Smooth muscle cell (in vitro differentiated cells): Measurements from ENCODE around the gene MPPED1. TPM values are rescaled to one million over a fixed set of nuclear protein-coding genes. Genes with fewer than 3 reads are reported as not detected.

Experiments used
- DNase-seq: peaks from one replicate; lab custom pipeline; 2025; ENCODE audit not compliant: unreplicated experiment; lab: John Stamatoyannopoulos, UW
- H2AFZ ChIP-seq: fragments of 200-600 bp; sonication (generic); 2 replicates; pipeline ENCODE4 v1.6.0; 2016; ENCODE audit warnings: antibody characterized with exemption, low read depth, mild to moderate bottlenecking
- H3F3A ChIP-seq: fragments of 200-600 bp; sonication (generic); 2 replicates; pipeline ENCODE4 v1.6.0; 2017; ENCODE audit warnings: antibody characterized with exemption, low read depth
- H3K27ac ChIP-seq: fragments of 200-600 bp; sonication (generic); 2 replicates; pipeline ENCODE4 v1.5.1; 2016; ENCODE audit warnings: low read depth, mild to moderate bottlenecking
- H3K27me3 ChIP-seq: fragments of 200-600 bp; sonication (generic); 2 replicates; pipeline ENCODE4 v1.6.1; 2016; ENCODE audit warnings: low read depth, mild to moderate bottlenecking
- H3K36me3 ChIP-seq: fragments of 200-600 bp; sonication (generic); 2 replicates; pipeline ENCODE4 v1.5.1; 2016; ENCODE audit warnings: low read depth
- H3K4me1 ChIP-seq: fragments of 200-600 bp; sonication (generic); 2 replicates; pipeline ENCODE4 v1.5.1; 2016; ENCODE audit warnings: low read depth
- H3K4me2 ChIP-seq: fragments of 200-600 bp; sonication (generic); 2 replicates; pipeline ENCODE4 v1.6.0; 2016; ENCODE audit warnings: mild to moderate bottlenecking
- H3K4me3 ChIP-seq: fragments of 200-600 bp; sonication (generic); 2 replicates; pipeline ENCODE4 v1.5.1; 2016; ENCODE audit warnings: mild to moderate bottlenecking
- H3K79me2 ChIP-seq: fragments of 200-600 bp; sonication (generic); 2 replicates; pipeline ENCODE4 v1.6.0; 2016; ENCODE audit warnings: low read depth, mild to moderate bottlenecking
- H3K9ac ChIP-seq: fragments of 200-600 bp; sonication (generic); 2 replicates; pipeline ENCODE4 v1.6.0; 2016; ENCODE audit warnings: low read depth
- H3K9me3 ChIP-seq: fragments of 200-600 bp; sonication (generic); replicated peaks from 2 replicates; pipeline ENCODE4 v1.5.1; 2016; ENCODE audit warnings: low read depth
- H4K20me1 ChIP-seq: fragments of 200-600 bp; sonication (generic); 2 replicates; pipeline ENCODE4 v1.6.0; 2016; ENCODE audit warnings: low read depth
- CTCF ChIP-seq: fragments of 200-600 bp; sonication (generic); IDR thresholded peaks from 2 replicates; pipeline ENCODE4 v1.5.1; 2017; ENCODE audit warnings: borderline replicate concordance, mild to moderate bottlenecking, antibody characterized with exemption; ENCODE audit not compliant: insufficient read depth, poor library complexity, severe bottlenecking
- WGBS: methylation state at CpG from one replicate; pipeline ENCODE4 v1.1.7; 2016; ENCODE audit warnings: low lambda C conversion rate; 5-methylcytosine and 5-hydroxymethylcytosine counted together
- polyA plus RNA-seq: library from polyadenylated mRNA; unstranded; fragments of >200 nt; fragmentation: Nextera tagmentation; extraction: Ambion mirVana; gene quantifications from 2 replicates; pipeline ENCODE4 v1.2.1, GENCODE V29; 2016
- total RNA-seq: library from RNA; depleted of rRNA; stranded (reverse); fragments of >200 nt; gene quantifications from 2 replicates; pipeline ENCODE4 v1.2.3, GENCODE V29; 2014

The MPPED1 gene
- total and polyA plus RNA-seq, 2 experiments from 2014 or later, result not detected

GRCh38 chr22:43376765-43377547 is 34.9 kb upstream of the MPPED1 start:
- Histone ChIP-seq H4K20me1 (no peaks in the 10 kb centered on the region), H3K27me3 (no peaks in the 10 kb centered on the region), H3K36me3 (no peaks in the 10 kb centered on the region), H2AFZ (no peak overlapping the region), H3F3A (no peaks in the 10 kb centered on the region), H3K9ac (no peak overlapping the region), H3K79me2 (no peaks in the 10 kb centered on the region), H3K4me2 (no peak overlapping the region), H3K27ac (no peak overlapping the region), H3K4me1 (no peaks in the 10 kb centered on the region), H3K9me3 (no peaks in the 10 kb centered on the region), H3K4me3 (no peak overlapping the region)
- WGBS, result 86% methylated on average over 15 of the region's 15 CpGs
- TF ChIP-seq CTCF, result no peak
- DNase-seq, result no peak

- Histone ChIP-seq H3K9me3 (no peaks in the 10 kb centered on the region), H3K9ac (no peak overlapping the region), H3K4me3 (no peak overlapping the region), H3K4me2 (no peak overlapping the region), H3K79me2 (no peaks in the 10 kb centered on the region), H2AFZ (no peak overlapping the region), H3K36me3 (no peaks in the 10 kb centered on the region), H3F3A (no peaks in the 10 kb centered on the region), H3K27me3 (no peaks in the 10 kb centered on the region), H4K20me1 (no peaks in the 10 kb centered on the region), H3K4me1 (no peaks in the 10 kb centered on the region), H3K27ac (no peak overlapping the region)
- DNase-seq, result no peak
- 95% methylated on average over 10 of the region's 10 CpGs for WGBS
- no peak for TF ChIP-seq CTCF
Measured at GRCh38 chr22:43377548-43377895, 34.3 kb upstream of the MPPED1 start.

- no peak for DNase-seq
- Histone ChIP-seq H3K36me3 (no peaks in the 10 kb centered on the region), H3K27me3 (no peaks in the 10 kb centered on the region), H2AFZ (no peak overlapping the region), H3K4me3 (no peak overlapping the region), H3K9me3 (no peaks in the 10 kb centered on the region), H3K4me2 (no peak overlapping the region), H4K20me1 (no peaks in the 10 kb centered on the region), H3K4me1 (no peaks in the 10 kb centered on the region), H3F3A (no peaks in the 10 kb centered on the region), H3K9ac (no peak overlapping the region), H3K79me2 (no peaks in the 10 kb centered on the region), H3K27ac (no peak overlapping the region)
- no peak for TF ChIP-seq CTCF
- WGBS, result 75% methylated on average over 8 of the region's 8 CpGs
Measured at GRCh38 chr22:43377896-43378704, 33.7 kb upstream of the MPPED1 start.
